Measurements from ENCODE around the gene PTPRQ.

DNA sequence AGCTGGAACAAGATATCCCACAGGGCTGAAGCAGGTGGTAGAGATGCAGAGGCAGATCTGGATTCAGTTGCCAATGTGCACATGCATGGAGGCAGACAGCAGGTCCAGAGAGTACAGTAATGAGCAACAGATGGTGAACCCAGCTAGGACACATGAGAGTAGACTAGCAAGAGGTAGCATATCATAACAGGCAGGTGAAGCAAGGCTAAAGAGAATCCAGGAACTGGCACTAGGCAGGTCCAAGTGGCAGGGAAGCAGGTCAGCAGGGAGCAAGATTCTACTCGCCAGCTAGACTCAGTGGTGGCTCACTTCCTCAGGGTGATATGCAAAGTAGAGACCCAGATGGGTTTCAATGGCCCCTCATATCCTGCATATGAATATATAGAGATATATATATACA, 248.1 kb downstream of the PTPRQ start:
- TF ChIP-seq GABPA (IDR thresholded peaks at IDR 0.05; ENCODE audit: low read depth) (no peak), EZH2phosphoT487 (IDR thresholded peaks at IDR 0.05; ENCODE audit: borderline replicate concordance, low read depth) (no peak), FOXJ3 (CRISPR knock-in tag; IDR thresholded peaks at IDR 0.05) (no peak), RAD21 (IDR thresholded peaks at IDR 0.05; ENCODE audit: low read length) (no peak), POLR2AphosphoS5 (IDR thresholded peaks at IDR 0.05; ENCODE audit: low read depth, low read length) (no peak), EP300 (IDR thresholded peaks at IDR 0.05; ENCODE audit: borderline replicate concordance in 1 of 2, low read depth in 1 of 2, low read length in 1 of 2) (no peak), MXI1 (IDR thresholded peaks at IDR 0.05; ENCODE audit: low read depth, low read length) (no peak), TAF1 (IDR thresholded peaks at IDR 0.05; ENCODE audit: borderline replicate concordance, low read depth, low read length) (no peak), ELF1 (IDR thresholded peaks at IDR 0.05) (no peak), NFIC (IDR thresholded peaks at IDR 0.05; ENCODE audit: borderline replicate concordance) (no peak)
- TF ChIP-seq, protein P1, sequence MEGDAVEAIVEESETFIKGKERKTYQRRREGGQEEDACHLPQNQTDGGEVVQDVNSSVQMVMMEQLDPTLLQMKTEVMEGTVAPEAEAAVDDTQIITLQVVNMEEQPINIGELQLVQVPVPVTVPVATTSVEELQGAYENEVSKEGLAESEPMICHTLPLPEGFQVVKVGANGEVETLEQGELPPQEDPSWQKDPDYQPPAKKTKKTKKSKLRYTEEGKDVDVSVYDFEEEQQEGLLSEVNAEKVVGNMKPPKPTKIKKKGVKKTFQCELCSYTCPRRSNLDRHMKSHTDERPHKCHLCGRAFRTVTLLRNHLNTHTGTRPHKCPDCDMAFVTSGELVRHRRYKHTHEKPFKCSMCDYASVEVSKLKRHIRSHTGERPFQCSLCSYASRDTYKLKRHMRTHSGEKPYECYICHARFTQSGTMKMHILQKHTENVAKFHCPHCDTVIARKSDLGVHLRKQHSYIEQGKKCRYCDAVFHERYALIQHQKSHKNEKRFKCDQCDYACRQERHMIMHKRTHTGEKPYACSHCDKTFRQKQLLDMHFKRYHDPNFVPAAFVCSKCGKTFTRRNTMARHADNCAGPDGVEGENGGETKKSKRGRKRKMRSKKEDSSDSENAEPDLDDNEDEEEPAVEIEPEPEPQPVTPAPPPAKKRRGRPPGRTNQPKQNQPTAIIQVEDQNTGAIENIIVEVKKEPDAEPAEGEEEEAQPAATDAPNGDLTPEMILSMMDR (IDR thresholded peaks at IDR 0.05), result no peak
- TF ChIP-seq, protein P2, sequence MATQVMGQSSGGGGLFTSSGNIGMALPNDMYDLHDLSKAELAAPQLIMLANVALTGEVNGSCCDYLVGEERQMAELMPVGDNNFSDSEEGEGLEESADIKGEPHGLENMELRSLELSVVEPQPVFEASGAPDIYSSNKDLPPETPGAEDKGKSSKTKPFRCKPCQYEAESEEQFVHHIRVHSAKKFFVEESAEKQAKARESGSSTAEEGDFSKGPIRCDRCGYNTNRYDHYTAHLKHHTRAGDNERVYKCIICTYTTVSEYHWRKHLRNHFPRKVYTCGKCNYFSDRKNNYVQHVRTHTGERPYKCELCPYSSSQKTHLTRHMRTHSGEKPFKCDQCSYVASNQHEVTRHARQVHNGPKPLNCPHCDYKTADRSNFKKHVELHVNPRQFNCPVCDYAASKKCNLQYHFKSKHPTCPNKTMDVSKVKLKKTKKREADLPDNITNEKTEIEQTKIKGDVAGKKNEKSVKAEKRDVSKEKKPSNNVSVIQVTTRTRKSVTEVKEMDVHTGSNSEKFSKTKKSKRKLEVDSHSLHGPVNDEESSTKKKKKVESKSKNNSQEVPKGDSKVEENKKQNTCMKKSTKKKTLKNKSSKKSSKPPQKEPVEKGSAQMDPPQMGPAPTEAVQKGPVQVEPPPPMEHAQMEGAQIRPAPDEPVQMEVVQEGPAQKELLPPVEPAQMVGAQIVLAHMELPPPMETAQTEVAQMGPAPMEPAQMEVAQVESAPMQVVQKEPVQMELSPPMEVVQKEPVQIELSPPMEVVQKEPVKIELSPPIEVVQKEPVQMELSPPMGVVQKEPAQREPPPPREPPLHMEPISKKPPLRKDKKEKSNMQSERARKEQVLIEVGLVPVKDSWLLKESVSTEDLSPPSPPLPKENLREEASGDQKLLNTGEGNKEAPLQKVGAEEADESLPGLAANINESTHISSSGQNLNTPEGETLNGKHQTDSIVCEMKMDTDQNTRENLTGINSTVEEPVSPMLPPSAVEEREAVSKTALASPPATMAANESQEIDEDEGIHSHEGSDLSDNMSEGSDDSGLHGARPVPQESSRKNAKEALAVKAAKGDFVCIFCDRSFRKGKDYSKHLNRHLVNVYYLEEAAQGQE (IDR thresholded peaks at IDR 0.05; ENCODE audit: low read depth, low read length), result no peak
- TF ChIP-seq, protein P3, sequence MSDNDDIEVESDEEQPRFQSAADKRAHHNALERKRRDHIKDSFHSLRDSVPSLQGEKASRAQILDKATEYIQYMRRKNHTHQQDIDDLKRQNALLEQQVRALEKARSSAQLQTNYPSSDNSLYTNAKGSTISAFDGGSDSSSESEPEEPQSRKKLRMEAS (IDR thresholded peaks at IDR 0.05; ENCODE audit: low read depth), result no peak
- TF ChIP-seq, protein P4, sequence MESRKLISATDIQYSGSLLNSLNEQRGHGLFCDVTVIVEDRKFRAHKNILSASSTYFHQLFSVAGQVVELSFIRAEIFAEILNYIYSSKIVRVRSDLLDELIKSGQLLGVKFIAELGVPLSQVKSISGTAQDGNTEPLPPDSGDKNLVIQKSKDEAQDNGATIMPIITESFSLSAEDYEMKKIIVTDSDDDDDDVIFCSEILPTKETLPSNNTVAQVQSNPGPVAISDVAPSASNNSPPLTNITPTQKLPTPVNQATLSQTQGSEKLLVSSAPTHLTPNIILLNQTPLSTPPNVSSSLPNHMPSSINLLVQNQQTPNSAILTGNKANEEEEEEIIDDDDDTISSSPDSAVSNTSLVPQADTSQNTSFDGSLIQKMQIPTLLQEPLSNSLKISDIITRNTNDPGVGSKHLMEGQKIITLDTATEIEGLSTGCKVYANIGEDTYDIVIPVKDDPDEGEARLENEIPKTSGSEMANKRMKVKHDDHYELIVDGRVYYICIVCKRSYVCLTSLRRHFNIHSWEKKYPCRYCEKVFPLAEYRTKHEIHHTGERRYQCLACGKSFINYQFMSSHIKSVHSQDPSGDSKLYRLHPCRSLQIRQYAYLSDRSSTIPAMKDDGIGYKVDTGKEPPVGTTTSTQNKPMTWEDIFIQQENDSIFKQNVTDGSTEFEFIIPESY (IDR thresholded peaks at IDR 0.05; ENCODE audit: borderline replicate concordance, low read depth), result no peak

Measured in SK-N-SH (cell line).